HG02642 (cell line): ENCODE results near the gene LCN9.
"Not testable (repeated sequence)": the region's sequence is repeated elsewhere in the genome, so short reads cannot be mapped to it uniquely, and the experiment has no call there.

Experiments used
- ATAC-seq: cut with Tn5 transposase; IDR thresholded peaks from one replicate; pipeline ENCODE4 v1.9.1; 2021; ENCODE audit warnings: mild to moderate bottlenecking; ENCODE audit not compliant: unreplicated experiment, poor library complexity

Gene LCN9, protein sequence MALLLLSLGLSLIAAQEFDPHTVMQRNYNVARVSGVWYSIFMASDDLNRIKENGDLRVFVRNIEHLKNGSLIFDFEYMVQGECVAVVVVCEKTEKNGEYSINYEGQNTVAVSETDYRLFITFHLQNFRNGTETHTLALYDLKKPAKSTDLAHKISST

GRCh38 chr9:135662758-135663450, at the start of gene LCN9:
Gene LCN9 (plus strand): TSS chr9:135663309. CDS start chr9:135663322, 13 bp downstream.
- no peak for ATAC-seq

DNA sequence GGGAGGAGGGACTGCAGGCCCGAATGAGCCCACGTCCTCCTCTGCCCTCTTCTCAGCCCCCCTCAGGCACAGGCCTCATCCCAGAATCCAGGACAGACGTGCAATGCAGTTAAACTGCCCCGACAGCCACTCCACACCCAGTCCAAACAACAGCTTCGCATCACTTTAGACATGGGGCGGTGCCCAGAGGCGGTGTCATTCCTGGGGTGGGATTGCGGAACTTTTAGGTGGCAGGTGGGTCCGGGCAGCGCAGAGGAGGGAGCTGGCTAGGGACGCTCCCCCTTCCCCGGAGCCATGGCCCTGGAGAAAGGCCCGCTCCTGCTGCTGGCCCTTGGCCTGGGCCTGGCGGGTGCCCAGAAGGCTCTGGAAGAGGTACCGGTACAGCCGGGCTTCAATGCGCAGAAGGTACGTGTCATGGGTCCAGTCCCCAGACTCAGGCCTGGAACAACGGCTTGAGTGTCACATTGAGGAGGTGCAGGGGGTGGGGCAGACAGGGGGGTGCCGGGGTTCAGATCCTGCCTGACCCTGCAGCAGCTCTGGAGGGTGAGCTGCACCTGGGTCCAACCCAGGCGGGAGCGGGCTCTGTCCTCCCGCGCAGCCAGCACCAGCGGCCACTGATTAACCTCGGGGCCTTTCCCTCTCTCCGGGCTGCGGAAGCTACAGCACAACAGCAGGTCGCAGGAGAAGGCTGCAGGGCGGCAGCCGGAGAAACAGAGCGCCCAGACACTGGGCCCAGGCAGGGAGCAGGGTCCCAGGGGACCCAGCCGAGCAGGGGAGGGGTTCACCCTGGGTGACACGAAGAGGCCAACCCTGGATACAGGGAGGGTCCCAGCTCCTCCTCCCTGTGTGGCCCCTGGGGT, 48.9 kb upstream of the LCN9 start:
- no peak for ATAC-seq

- ATAC-seq, result no peak
These were observed 48.1 kb upstream of the LCN9 start for GRCh38 chr9:135614821-135615665.

DNA sequence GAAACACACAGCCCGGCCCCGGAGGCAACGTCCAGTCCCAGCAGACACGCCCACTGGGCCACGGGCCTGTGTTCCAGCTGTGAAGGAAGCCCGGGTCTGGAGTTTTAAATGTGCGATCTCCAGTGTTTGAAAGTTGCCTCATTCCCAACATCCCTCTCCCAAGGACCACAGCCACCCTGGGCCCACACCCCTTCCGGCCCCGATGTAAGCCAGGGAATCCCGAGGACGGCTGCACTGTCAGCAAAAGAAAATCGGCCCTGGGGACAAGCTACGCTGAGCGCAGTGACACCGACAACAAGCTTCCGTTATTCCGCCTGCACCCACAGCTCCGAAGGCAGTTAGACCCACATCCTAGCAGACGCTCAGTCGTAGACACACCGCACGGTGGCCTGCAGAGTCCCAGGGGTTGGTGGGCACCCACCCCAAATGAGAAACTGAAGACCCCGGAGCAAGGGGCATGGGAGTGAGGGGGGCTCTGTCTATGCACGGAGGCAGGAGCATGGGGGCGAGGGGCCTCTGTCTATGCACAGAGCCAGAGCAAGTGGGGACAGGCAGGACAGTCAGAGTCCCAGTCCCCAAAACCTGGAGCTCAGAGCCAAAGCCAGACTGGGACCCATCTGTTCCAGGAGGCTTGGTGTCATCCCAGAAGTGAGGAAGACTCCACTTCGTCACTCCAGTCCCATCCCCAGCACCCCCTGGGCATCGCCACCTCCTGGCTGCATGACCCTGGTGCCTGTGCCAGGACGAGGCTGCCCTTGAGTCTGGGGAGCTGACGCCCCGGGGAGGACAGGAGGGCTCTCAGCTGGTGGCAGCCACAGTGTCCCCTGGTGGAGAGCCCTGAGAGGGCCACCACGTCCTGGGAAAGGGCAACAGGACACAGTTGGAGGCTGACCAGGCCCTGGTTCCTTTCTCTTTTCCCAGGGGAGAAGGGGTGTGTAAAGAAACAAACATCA, 47.2 kb upstream of the LCN9 start:
- ATAC-seq, result no peak

- no peak for ATAC-seq
These were observed 46.2 kb upstream of the LCN9 start for GRCh38 chr9:135616619-135617537.

DNA sequence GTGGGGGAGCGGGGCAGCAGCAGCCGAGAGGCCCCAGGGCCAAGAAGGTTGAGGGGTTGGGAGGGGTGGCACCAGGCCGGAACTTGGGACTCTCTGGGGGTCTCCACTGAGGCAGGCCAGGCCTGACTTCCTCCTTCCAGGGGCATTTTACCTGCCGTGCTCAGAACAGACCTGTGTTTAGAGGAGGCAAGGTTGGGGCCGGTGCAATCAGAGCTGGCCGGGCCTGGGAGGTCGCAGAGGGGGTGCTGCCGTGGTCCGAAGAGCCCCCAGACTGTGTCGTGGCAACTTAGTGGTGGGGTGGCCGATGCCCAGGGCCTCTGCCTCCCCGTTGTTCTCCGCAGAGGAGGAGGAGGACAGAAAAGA, 45.6 kb upstream of the LCN9 start:
- no peak for ATAC-seq

DNA sequence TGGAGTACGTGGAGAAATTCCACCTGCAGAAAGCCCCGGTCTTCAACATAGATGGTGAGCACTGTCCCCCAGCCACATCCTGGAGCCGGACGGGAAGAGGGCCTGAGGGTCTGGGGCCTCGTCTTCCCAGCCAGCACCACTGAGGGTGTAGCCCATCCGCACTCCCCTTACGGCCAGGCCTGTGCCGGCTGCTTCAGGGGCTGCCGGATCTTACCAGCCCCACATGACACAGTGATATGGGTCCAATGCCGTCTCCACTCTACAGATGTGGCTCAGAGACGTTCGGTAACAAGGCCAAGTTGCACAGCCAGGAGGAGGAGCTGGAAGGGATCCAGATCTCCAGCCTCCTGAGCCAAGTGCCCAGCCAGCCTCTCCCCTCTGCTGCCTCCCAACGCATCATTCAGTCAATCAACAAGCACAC, 45.1 kb upstream of the LCN9 start:
- no peak for ATAC-seq

DNA sequence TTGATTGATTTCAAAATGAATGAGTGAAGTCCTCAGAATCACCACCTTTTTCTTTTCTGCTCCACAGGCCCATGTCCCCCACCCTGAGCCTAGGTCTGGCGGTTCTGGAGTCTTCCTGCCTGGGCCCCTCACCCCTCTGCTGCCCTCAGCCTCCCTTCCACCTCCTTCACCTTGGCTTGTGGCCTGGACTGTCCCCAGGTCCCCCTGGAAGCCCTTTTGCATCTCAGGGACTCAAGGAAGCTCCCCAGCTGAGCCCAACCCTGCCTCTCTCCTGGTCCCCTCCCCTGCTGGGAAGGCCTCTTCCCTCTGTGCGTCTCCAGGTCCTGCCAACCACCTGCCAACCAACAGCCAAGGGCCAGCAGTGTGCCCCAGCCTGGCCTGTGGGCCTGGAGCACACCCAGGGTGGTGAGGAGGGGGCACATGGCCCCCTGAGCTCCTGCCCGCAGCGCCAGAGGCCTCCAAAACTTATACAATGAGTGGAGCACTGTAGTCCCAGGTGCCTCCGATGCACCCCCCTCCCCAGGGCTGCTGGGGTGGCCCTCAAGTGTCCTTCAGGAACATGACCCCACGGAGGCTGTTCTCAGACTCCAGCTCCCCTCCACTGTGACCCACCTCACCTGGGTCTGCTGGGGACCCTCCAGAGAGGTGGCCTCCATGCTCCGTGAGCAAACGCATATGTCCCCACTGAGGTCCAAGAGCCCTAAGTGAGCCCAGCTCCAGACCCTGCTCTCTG, 44.1 kb upstream of the LCN9 start:
- ATAC-seq, result no peak

DNA sequence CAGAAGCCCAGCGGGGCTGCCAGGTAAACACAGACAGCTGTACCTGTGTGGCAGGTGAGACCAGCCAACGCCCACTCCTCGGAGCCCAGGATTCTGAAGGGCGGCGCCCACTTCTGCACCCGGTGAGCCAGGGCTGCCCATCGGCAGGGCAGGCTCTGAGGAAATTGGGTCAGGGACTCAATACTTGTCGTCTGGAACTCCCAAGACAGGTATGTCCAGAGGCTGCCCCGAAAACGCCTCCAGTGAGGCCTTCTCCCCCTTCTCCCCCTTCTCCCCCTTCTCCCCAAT, 43.6 kb upstream of the LCN9 start:
- no peak for ATAC-seq

DNA sequence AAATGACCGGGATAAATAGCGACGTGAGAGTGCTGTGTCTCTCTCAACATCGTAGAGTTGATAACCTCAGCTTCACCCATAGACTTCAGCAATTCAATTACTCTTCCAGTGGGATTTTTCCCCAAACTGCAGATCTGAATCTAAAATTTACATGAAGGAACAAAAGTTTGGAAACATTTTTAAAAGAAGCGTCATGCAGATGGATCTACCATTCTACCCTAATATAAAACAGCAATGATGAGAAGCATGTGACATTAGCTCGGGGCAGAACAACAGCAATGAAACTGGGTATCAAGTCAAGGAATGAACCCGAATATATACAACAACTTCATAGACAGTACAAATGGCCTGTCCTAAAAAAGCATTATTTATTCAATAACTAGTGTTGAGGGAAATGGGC, 42.6 kb upstream of the LCN9 start:
- no peak for ATAC-seq

DNA sequence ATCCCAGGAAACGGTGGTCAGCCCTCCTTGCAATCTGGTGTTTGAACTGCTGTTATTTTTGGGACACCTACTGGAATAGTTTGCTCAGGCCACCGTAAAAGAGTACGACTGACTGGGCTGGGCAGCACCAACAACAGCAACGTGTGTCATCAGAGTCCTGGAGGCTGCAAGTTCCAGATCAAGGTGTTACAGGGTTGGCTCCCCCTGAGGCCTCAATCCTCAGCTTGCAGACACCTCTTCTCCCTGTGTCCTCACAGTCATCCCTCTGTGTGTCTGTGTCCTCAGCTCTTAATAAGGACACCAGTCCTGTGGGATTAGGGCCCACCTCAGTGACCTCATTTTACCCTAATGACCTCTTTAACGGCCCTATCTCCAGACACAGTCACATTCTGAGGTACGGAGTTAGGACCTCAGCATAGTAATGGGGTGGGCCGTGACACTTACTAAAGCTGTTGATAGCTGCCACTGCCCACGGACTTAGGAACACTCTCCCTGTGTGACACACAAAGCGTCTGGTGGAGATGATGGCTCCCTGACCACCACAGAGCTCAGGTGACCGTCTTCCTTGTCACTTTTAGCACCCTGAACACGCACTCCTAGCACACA, 40.6 kb upstream of the LCN9 start:
- ATAC-seq, result no peak

- no peak for ATAC-seq
These were observed 38.8 kb upstream of the LCN9 start for GRCh38 chr9:135624282-135624681.

- ATAC-seq, result no peak
These were observed 30.3 kb upstream of the LCN9 start for GRCh38 chr9:135632841-135633240.

- ATAC-seq, result not testable (repeated sequence)
These were observed 26.1 kb upstream of the LCN9 start for GRCh38 chr9:135636930-135637530.

DNA sequence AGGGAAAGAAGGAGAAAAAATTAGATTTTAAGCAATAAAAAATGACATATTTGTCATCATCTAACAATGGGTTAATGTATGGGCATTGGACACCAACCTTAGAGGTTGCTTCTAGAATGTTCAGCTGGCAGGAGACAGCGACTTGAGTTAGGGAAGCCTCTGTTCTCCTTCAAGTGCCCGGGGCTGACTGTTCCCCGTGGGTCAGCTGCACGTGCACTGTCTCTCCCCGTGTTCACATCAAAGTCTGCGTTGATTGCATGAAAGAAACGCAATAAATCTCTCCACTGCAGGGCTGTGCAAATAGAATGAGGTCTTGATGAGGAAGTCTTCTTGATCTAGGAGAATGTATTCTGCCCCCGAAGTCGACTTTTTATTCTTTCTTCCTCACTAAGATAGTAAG, 23.9 kb upstream of the LCN9 start, which contains the start of gene GLT6D1:
Gene GLT6D1 (minus strand): TSS at position 345 of the 400 bp plus-strand sequence. CDS start 353 bp downstream, outside the sequence.
- ATAC-seq, result no peak

DNA sequence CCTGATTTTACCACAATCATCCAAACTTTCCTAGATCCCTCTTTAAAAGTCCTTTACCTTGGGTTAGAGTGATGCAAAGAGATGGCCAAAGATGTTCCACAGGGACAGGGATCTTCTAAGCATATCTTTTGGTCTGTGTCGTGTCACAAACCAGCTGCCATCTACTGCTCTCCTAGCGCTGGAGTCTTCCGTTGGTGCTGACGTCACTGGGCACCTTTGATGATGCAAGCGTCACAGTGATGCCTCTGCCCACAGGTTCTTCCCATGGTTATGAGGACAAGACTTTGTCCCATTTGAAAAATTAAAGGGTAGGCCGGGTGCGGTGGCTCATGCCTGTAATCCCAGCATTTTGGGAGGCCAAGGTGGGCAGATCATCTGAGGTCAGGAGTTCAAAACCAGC, 22.1 kb upstream of the LCN9 start:
- ATAC-seq, result no peak

GRCh38 chr9:135641745-135642144, 21.4 kb upstream of the LCN9 start:
- no peak for ATAC-seq
